Colonic mucosa (tissue), 4 donors: Measurements from ENCODE around the gene CSNK1G2. TPM values are rescaled to one million over a fixed set of nuclear protein-coding genes. Genes with fewer than 3 reads are reported as not detected.

ENCODE experiments used
- DNase-seq: peaks from one replicate; pipeline ENCODE4 v3.0.0-alpha.2; 2020
- H3K27ac ChIP-seq: fragments of 200-600 bp; one replicate; pipeline ENCODE4 v1.8.0; 2021
- H3K27me3 ChIP-seq: fragments of 200-600 bp; one replicate; pipeline ENCODE4 v1.8.0; 2021
- H3K36me3 ChIP-seq: fragments of 200-600 bp; one replicate; pipeline ENCODE4 v1.8.0; 2021
- H3K4me1 ChIP-seq: fragments of 200-600 bp; one replicate; pipeline ENCODE4 v1.8.0; 2021; ENCODE audit warnings: mild to moderate bottlenecking
- H3K4me3 ChIP-seq: fragments of 200-600 bp; one replicate; pipeline ENCODE4 v1.8.0; 2021
- H3K9ac ChIP-seq, 2 donors: one replicate each; pipeline ENCODE4 v1.7.0; 2013; ENCODE audit warnings: control low read depth in 2 of 2, low read depth in 2 of 2, low read length in 2 of 2
- H3K9me3 ChIP-seq: fragments of 200-600 bp; one replicate; pipeline ENCODE4 v1.8.0; 2021
- intact Hi-C: fragments of 100-400 bp; cut with DNase I; formaldehyde crosslinking; loops from one replicate; pipeline ENCODE4 v1.14.1; 2022
- total RNA-seq, 2 donors: library from RNA; stranded (reverse); fragmentation: NEBNext Ultra II Directional in 1 of 2; extraction: Animal tissue kit (Norgen Biotek cat#: 25700) in 1 of 2; gene quantifications; one replicate each; pipeline ENCODE4 v1.2.1, GENCODE V29; 2021
- TF ChIP-seq, protein P1 (sequence below): fragments of 200-600 bp; IDR thresholded peaks from one replicate; pipeline ENCODE4 v1.8.0; 2022; ENCODE audit warnings: antibody characterized with exemption, mild to moderate bottlenecking
- donor health status: healthy.
- donor health status: DM: no; HTN: no; CAD: no.
- donor health status: DM: no; HTN: no; CAD: no.

CSNK1G2 gene
- total RNA-seq, 2 donors from 2014 or later = 55.3 to 61.0 TPM

DNA sequence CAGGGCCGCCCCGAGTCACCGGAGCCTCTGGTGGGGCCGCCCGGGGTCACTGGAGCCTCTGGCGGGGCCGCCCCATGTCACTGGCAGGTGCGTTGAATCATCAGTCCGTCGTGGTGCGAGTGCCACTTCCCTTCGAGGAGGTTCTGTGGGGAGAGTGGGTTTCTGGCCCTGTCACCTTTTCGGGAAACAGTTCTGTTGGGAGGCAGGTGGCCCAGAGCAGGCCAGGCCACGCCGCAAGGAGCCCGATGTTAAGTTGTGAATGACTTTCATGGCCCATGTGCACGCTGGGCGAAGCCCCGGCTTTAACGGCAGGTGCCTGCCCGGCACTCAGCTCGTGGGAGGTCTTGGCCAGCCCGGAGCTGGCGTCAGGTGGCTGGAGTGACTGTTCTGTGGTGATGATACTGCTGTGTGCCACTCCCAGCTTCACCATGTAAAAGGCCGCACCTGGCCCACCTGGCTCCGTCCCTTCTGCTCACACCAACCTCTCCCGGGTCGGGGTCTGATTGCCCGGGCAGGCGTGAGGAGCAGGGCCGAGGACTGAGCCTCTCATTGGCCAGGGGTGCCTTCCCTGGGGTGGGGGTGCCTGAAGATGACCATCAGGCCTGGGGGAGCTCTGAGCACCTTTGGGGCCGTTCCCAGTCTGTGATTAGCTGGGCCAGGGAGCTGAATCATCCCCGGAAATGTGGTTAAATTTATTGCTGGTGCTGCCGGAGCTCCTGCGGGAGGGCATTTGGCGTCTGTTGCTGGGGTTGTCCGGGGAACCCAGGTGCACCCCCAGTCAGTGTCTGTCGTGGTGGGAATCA is 29.2 kb downstream of the CSNK1G2 start:
- no peak for DNase-seq
- intact Hi-C loops = no loop called here
- TF ChIP-seq, protein P1, sequence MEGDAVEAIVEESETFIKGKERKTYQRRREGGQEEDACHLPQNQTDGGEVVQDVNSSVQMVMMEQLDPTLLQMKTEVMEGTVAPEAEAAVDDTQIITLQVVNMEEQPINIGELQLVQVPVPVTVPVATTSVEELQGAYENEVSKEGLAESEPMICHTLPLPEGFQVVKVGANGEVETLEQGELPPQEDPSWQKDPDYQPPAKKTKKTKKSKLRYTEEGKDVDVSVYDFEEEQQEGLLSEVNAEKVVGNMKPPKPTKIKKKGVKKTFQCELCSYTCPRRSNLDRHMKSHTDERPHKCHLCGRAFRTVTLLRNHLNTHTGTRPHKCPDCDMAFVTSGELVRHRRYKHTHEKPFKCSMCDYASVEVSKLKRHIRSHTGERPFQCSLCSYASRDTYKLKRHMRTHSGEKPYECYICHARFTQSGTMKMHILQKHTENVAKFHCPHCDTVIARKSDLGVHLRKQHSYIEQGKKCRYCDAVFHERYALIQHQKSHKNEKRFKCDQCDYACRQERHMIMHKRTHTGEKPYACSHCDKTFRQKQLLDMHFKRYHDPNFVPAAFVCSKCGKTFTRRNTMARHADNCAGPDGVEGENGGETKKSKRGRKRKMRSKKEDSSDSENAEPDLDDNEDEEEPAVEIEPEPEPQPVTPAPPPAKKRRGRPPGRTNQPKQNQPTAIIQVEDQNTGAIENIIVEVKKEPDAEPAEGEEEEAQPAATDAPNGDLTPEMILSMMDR = no peak
- no peak overlapping the region for H3K27ac ChIP-seq
- H3K27me3 ChIP-seq = no peaks in the 10 kb centered on the region
- no peak overlapping the region for H3K4me3 ChIP-seq
- no peaks in the 10 kb centered on the region for H3K9me3 ChIP-seq
- no peak overlapping the region for H3K9ac ChIP-seq
- H3K4me1 ChIP-seq = no peaks in the 10 kb centered on the region
- H3K36me3 ChIP-seq = peaks cover 7% of the 10 kb centered on the region

DNA sequence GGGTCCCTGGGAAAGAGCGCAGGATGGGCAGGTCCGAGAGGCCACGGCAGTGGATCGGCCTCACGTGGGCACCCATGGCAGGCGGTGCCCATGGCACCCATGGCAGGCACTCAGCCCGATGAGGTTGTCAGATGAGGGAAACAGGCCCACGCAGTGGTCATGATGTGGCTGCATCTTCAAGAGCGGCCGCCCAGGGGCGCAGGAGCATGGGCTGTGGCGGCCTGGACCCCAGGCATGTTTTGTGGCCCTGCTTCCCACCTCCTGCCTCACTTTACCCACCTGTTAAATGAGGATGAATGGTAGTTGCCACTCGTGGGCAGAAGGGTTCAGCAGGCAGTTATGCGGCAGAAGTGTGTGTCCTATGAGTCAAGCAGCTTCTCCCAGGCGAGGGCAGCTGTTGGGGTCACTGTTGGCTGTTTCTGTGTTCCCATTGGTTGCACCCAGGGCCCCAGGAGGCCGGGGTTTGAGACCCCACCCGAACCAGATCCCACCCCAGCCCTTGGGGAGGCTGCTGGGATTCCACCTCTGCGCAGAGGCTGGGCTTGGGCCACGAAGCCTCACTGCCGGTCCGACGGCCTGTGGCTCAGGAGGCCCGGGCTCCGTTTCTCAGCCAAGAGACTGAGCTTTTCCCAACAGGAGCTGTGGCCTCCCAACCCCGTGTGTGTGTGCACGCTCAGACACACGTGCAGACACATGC is 30.0 kb downstream of the CSNK1G2 start:
- Histone ChIP-seq H3K27me3 (no peaks in the 10 kb centered on the region), H3K27ac (no peak overlapping the region), H3K36me3 (peaks cover 7% of the 10 kb centered on the region), H3K4me3 (no peak overlapping the region), H3K9me3 (no peaks in the 10 kb centered on the region), H3K4me1 (no peaks in the 10 kb centered on the region), H3K9ac (no peak overlapping the region)
- DNase-seq = no peak
- intact Hi-C loops = no loop called here
- TF ChIP-seq, protein P1 = no peak

DNA sequence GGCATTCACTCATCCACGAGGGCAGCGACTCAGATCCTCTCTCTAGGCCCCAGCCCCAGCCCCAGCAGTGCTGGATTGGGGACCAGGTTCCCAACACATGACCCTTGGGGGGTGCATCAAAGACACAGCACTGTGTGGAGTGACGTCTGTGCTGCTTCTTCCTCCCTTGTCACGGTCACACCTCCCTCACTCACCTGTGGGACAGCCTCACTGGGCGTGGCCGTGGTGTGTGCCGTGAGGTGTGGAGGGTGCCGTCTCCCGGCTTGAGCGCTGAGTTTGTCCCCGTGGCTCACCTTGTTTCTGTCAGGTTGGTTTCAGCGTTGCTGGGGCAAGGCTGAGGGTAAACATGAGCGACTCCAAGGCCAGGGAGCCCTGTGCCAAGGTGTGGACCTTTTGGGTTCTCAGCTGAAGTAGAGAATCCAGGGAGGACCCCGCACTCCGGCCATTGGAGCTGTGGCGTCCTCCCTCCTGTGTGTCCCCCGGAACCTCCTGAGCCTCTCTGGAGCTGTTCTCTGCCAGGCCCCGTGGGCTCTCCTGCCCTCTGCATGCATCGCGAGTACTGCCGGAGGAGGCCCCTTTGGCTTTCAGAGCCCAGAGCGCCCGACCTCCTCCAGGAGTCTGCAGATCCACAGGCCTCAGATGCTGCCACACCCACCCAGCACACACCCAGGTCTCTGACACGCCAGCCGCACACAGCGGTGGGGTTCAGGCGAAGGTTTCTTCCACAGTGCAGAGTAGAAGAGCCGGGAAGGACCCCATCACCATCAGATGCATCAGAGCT is 33.6 kb downstream of the CSNK1G2 start:
- Histone ChIP-seq H3K4me3 (no peak overlapping the region), H3K27me3 (no peaks in the 10 kb centered on the region), H3K36me3 (peaks cover 9% of the 10 kb centered on the region), H3K27ac (no peak overlapping the region), H3K9me3 (no peaks in the 10 kb centered on the region), H3K4me1 (no peaks in the 10 kb centered on the region), H3K9ac (no peak overlapping the region)
- TF ChIP-seq, protein P1 = no peak
- intact Hi-C loops = no loop called here
- DNase-seq = no peak

DNA sequence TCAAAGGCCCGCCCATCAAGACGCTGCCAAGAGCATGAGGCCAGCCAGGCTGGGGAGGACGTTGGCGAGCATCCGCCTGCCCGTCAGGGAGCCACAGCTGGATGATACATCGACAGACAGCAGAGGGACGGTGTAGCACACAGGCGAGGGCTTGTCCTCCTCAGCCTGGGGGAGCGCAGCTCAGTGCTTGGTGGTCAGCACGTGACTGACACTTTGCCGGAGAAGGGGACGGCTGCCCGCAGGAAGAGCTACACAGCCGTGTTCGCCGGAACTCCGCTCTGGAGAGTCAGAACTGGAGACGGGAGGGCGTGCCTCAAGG is 34.1 kb downstream of the CSNK1G2 start:
- H3K36me3 ChIP-seq = peaks cover 11% of the 10 kb centered on the region
- TF ChIP-seq, protein P1 = no peak
- H3K27ac ChIP-seq = no peak overlapping the region
- intact Hi-C loops = no loop called here
- H3K4me1 ChIP-seq = no peaks in the 10 kb centered on the region
- no peaks in the 10 kb centered on the region for H3K9me3 ChIP-seq
- no peak overlapping the region for H3K4me3 ChIP-seq
- no peak overlapping the region for H3K9ac ChIP-seq
- H3K27me3 ChIP-seq = no peaks in the 10 kb centered on the region
- DNase-seq = no peak

DNA sequence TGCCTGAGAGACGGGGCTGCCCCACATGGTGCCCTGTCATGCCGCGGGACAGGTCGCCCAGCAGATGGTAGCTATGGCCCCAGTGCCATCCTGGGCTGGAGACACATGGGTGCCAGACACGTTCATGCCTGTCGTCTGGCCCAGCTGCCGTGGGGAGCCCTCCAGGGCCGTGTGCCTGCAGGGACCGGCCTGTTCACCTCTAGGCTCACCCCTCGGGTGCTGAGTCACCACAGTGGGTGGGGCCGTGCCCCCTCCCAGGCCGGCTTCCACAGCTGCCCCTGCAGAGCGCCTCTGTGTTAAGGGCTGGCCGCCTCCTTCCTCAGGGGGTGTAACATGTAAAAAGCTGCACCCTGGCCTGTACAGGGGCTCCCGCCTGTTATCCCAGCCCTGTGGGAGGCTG is 36.1 kb downstream of the CSNK1G2 start:
- no peaks in the 10 kb centered on the region for H3K4me1 ChIP-seq
- no peak overlapping the region for H3K9ac ChIP-seq
- intact Hi-C loops = no loop called here
- H3K27me3 ChIP-seq = no peaks in the 10 kb centered on the region
- TF ChIP-seq, protein P1 = no peak
- peaks cover 10% of the 10 kb centered on the region for H3K36me3 ChIP-seq
- no peaks in the 10 kb centered on the region for H3K9me3 ChIP-seq
- H3K4me3 ChIP-seq = no peak overlapping the region
- H3K27ac ChIP-seq = no peak overlapping the region
- no peak for DNase-seq
